OCI-LY3 (cell line): ENCODE results near the gene CYB5R3.

Experiments used
- H2AFZ ChIP-seq: fragments of 200-600, 300-600 bp; shearing (Covaris generic); 2 replicates; pipeline ENCODE4 v1.6.0; 2014; ENCODE audit warnings: antibody characterized with exemption, low read depth, low read length
- H3K27ac ChIP-seq: fragments of 200-600, 300-600 bp; sonication (generic); 2 replicates; pipeline ENCODE4 v1.5.1; 2014; ENCODE audit warnings: mild to moderate bottlenecking, low read length, moderate library complexity, mixed read lengths
- H3K27me3 ChIP-seq: fragments of 200-600, 300-600 bp; sonication (generic); 2 replicates; pipeline ENCODE4 v1.6.1; 2014; ENCODE audit warnings: low read depth, low read length, mixed read lengths
- H3K36me3 ChIP-seq: fragments of 200-600, 300-600 bp; sonication (generic); replicated peaks from 2 replicates; pipeline ENCODE3; 2014; ENCODE audit warnings: low read depth, low read length, mixed read lengths
- H3K4me1 ChIP-seq: fragments of 300-600, 200-600 bp; sonication (generic); 2 replicates; pipeline ENCODE4 v1.6.1; 2014; ENCODE audit warnings: low read length, mixed read lengths
- H3K4me2 ChIP-seq: fragments of 200-600, 300-600 bp; sonication (generic); 2 replicates; pipeline ENCODE4 v1.6.1; 2014; ENCODE audit warnings: low read length, mixed read lengths
- H3K4me3 ChIP-seq: fragments of 300-600, 200-600 bp; sonication (generic); 2 replicates; pipeline ENCODE4 v1.5.1; 2014; ENCODE audit warnings: antibody characterized with exemption, mild to moderate bottlenecking, low read length, moderate library complexity
- H3K79me2 ChIP-seq: fragments of 300-600, 200-600 bp; shearing (Covaris generic); 2 replicates; pipeline ENCODE4 v1.6.1; 2014; ENCODE audit warnings: mild to moderate bottlenecking, low read length, mixed read lengths
- H3K9ac ChIP-seq: fragments of 300-600, 200-600 bp; shearing (Covaris generic); 2 replicates; pipeline ENCODE4 v1.6.0; 2014; ENCODE audit warnings: mild to moderate bottlenecking, low read length, moderate library complexity
- H3K9me3 ChIP-seq: fragments of 200-600, 300-600 bp; shearing (Covaris generic); 2 replicates; pipeline ENCODE4 v1.6.1; 2014; ENCODE audit warnings: low read length, mixed read lengths; ENCODE audit not compliant: insufficient read depth
- H4K20me1 ChIP-seq: fragments of 200-600, 300-600 bp; sonication (generic); 2 replicates; pipeline ENCODE4 v1.6.1; 2016; ENCODE audit warnings: low read length, mixed read lengths; ENCODE audit not compliant: insufficient read depth
- EZH2phosphoT487 ChIP-seq: fragments of 200-600 bp; shearing (Covaris generic); IDR thresholded peaks from 2 replicates; pipeline ENCODE4 v1.6.1; 2018; ENCODE audit warnings: antibody characterized with exemption, mixed run types, low read depth
- TF ChIP-seq, protein P1 (sequence below): fragments of 200-600, 300-600 bp; sonication (generic); IDR thresholded peaks from 2 replicates; pipeline ENCODE4 v1.5.1; 2014; ENCODE audit warnings: antibody characterized with exemption, low read length, low read depth

The CYB5R3 gene

DNA sequence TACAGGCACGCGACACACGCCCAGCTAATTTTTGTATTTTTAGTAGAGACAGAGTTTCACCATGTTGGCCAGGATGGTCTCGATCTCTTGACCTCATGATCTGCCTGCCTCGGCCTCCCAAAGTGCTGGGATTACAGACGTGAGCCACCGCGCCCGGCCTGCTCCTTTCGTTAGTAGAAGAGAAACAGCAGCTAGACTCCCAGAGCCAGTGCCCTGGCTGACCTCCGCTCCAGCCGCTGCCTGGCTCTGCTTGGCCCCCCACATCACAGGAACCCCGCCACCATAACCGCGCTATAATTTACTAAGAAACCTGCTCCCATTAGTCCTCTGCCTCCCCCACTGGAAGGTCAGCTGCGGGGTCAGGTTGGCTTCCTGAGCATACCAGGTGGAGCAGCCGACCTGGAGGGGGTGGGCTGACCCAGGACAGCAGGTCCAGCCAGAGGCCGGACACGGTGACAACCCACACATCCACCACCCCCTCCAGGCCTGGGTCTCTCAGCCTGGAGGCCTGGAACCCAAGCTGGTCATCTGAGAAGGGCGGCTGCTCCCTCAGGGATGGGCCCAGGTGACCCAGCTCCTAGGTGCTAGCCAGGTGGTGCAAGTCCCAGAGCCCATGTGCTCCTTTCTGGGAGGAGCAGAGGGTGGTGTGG, 27.0 kb downstream of the CYB5R3 start:
- no peak overlapping the region for H3K9ac ChIP-seq
- no peaks in the 10 kb centered on the region for H4K20me1 ChIP-seq
- no peak overlapping the region for H2AFZ ChIP-seq
- H3K4me1 ChIP-seq = peaks cover 8% of the 10 kb centered on the region
- H3K4me2 ChIP-seq = no peak overlapping the region
- no peak overlapping the region for H3K27ac ChIP-seq
- no peak overlapping the region for H3K4me3 ChIP-seq
- H3K36me3 ChIP-seq = peaks cover 21% of the 10 kb centered on the region
- H3K27me3 ChIP-seq = no peaks in the 10 kb centered on the region
- no peaks in the 10 kb centered on the region for H3K79me2 ChIP-seq
- H3K9me3 ChIP-seq = no peaks in the 10 kb centered on the region
- TF ChIP-seq, protein P1, sequence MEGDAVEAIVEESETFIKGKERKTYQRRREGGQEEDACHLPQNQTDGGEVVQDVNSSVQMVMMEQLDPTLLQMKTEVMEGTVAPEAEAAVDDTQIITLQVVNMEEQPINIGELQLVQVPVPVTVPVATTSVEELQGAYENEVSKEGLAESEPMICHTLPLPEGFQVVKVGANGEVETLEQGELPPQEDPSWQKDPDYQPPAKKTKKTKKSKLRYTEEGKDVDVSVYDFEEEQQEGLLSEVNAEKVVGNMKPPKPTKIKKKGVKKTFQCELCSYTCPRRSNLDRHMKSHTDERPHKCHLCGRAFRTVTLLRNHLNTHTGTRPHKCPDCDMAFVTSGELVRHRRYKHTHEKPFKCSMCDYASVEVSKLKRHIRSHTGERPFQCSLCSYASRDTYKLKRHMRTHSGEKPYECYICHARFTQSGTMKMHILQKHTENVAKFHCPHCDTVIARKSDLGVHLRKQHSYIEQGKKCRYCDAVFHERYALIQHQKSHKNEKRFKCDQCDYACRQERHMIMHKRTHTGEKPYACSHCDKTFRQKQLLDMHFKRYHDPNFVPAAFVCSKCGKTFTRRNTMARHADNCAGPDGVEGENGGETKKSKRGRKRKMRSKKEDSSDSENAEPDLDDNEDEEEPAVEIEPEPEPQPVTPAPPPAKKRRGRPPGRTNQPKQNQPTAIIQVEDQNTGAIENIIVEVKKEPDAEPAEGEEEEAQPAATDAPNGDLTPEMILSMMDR = no peak
- no peak for TF ChIP-seq EZH2phosphoT487

DNA sequence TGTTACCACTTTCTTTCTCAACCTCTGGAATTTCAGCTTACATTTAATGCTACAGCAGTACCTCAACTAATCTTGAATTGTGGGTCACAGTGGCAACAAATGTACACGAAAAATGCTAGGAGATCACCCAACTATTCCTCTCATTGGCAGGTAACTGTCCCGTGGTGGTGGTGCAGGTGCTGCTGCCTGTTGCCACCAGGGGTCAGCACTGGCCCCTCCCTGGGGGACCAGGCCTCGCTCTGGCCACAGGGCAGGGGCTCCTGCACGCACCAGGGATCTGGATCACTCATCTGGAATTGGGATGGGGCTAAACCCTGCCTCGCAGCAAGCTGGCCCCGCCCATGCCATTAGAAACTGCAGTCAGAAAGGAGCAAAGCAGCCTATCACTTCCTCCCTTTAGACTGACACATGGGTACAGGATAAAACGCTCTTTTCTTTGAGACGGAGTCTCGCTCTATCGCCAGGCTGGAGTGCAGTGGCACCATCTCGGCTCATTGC, 27.6 kb downstream of the CYB5R3 start:
- Histone ChIP-seq H3K9ac (no peak overlapping the region), H3K79me2 (no peaks in the 10 kb centered on the region), H3K4me3 (no peak overlapping the region), H3K27me3 (no peaks in the 10 kb centered on the region), H3K27ac (no peak overlapping the region), H3K4me2 (no peak overlapping the region), H2AFZ (no peak overlapping the region), H3K4me1 (peaks cover 8% of the 10 kb centered on the region), H3K36me3 (peaks cover 15% of the 10 kb centered on the region), H4K20me1 (no peaks in the 10 kb centered on the region), H3K9me3 (no peaks in the 10 kb centered on the region)
- TF ChIP-seq EZH2phosphoT487 = no peak
- TF ChIP-seq, protein P1 = peak; percentile 96

DNA sequence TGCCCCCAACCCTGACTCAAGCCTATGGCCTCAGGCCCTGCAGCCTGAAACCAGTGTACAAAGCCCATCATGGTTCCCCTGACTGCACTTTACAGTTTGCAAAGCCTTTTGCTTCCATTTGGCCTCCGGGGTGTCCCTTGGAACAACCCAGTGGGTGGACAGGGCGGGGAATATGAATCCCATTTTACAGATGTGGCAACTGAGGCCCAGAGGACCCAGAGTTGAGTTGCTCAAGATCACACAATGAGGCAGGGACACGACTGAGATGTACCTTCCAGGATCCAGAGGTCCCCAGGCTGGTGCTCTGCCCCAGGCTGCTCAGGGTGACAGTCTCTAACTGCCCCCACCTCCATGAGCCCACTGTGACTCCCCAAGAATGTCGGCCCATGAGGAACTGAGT, 29.1 kb downstream of the CYB5R3 start:
- no peak overlapping the region for H2AFZ ChIP-seq
- peaks cover 12% of the 10 kb centered on the region for H3K4me1 ChIP-seq
- H3K9me3 ChIP-seq = no peaks in the 10 kb centered on the region
- peaks cover 10% of the 10 kb centered on the region for H3K36me3 ChIP-seq
- no peaks in the 10 kb centered on the region for H3K27me3 ChIP-seq
- H3K27ac ChIP-seq = no peak overlapping the region
- no peak overlapping the region for H3K4me2 ChIP-seq
- TF ChIP-seq EZH2phosphoT487 = no peak
- TF ChIP-seq, protein P1 = no peak
- H3K79me2 ChIP-seq = no peaks in the 10 kb centered on the region
- H3K9ac ChIP-seq = no peak overlapping the region
- H3K4me3 ChIP-seq = no peak overlapping the region
- no peaks in the 10 kb centered on the region for H4K20me1 ChIP-seq

DNA sequence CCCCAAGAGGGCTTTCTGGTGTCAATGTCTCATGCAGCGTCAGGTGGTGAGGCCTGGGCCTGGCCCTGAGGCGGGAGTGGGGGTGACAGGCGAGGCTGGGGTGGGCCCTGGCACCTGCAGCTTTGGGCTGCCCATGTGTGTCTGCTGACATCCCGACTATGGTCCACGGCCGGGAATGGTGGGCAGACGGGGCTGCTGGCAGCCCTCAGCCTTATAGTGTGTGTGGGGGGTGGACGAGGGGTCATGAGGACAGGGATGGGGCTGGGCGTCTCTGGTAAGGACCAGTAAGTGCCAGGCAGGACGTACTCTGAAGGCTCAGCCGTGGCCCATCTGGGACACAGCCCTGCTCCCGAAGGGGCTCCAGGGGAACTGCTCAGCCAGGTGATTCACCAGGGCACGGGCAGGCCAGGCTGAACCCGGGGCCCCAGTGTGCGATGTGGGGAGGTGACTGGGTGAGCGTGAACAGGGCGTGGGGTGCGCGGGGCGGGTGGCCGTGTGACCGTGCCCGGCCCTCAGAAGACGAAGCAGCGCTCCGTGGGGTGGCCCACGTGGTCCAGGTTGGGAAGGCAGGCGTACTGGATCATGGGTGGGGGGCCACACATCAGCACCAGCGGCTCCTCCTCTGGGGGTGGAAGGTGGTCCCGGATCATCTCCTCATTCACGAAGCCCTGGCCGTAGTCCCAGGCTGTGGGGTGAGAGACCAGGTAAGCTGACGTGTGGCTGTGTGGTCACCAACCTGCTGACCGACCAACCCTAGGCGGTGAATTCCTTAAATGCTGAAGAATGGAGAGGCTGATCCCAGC, 29.7 kb downstream of the CYB5R3 start:
- no peak overlapping the region for H3K9ac ChIP-seq
- no peak overlapping the region for H2AFZ ChIP-seq
- H3K4me2 ChIP-seq = no peak overlapping the region
- TF ChIP-seq, protein P1 = no peak
- no peak for TF ChIP-seq EZH2phosphoT487
- no peaks in the 10 kb centered on the region for H3K9me3 ChIP-seq
- H4K20me1 ChIP-seq = no peaks in the 10 kb centered on the region
- H3K4me1 ChIP-seq = peaks cover 12% of the 10 kb centered on the region
- peaks cover under 1% of the 10 kb centered on the region; the same call in 1 of the 2 replicates for H3K79me2 ChIP-seq
- H3K27me3 ChIP-seq = no peaks in the 10 kb centered on the region
- H3K36me3 ChIP-seq = peaks cover 6% of the 10 kb centered on the region
- no peak overlapping the region for H3K4me3 ChIP-seq
- H3K27ac ChIP-seq = no peak overlapping the region
